ENCODE measurements around the gene SRR. TPM values are rescaled to one million over a fixed set of nuclear protein-coding genes. Genes with fewer than 3 reads are reported as not detected.

The SRR gene
- polyA plus RNA-seq, 6 donors from 2014 or later = 3.0 to 23.5 (median 8.5) TPM

DNA sequence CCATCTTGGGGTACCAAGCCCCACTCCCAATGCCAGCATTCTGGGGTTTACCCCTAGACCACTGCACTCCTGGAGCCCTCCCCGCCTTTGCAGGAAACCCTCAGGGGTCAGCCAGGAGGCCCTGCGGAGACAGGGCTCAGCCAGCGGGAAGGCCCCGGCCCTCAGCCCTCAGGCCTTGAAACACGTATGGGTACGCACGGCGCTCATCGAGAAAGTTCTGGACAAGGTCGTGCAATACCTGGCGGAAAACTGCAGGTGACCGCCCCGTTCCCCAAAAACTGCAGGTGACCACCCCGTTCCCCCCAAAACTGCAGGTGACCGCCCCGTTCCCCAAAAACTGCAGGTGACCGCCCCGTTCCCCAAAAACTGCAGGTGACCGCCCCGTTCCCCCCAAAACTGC, 58.3 kb downstream of the SRR start:
- Mint-ChIP-seq H3K27ac (no peak overlapping the region), H3K4me3 (no peak overlapping the region), H3K27me3 (no peaks in the 10 kb centered on the region), H3K9me3 (no peaks in the 10 kb centered on the region), H3K36me3 (peaks cover 0 to 14% of the 10 kb centered on the region in 2 donors), H3K4me1 (peaks cover 0 to 2% (median 0%) of the 10 kb centered on the region in 3 donors)
- ATAC-seq (ENCODE audit: low read depth in 2 of 2) (no peak), DNase-seq (no peak)

DNA sequence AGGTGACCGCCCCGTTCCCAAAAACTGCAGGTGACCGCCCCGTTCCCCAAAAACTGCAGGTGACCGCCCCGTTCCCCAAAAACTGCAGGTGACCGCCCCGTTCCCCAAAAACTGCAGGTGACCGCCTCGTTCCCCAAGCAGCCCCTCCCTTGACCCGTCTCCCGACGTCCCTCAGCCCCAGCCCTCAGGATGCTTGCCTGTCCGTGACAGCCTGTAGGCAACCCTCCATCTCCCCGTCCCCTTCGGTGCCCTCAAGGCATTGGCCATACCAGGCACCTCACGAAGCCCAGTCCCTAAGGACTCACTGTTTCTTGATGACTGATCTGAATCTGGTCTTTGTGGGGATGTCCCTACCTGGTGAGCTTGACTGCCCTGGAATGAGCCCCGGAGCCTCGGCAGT, 58.7 kb downstream of the SRR start:
- Mint-ChIP-seq H3K4me1 (peaks cover 0 to 2% (median 0%) of the 10 kb centered on the region in 3 donors), H3K27me3 (no peaks in the 10 kb centered on the region), H3K9me3 (no peaks in the 10 kb centered on the region), H3K4me3 (no peak overlapping the region), H3K36me3 (peaks cover 0 to 14% of the 10 kb centered on the region in 2 donors), H3K27ac (no peak overlapping the region)
- DNase-seq = no peak
- no peak for ATAC-seq (ENCODE audit: low read depth in 2 of 2)

DNA sequence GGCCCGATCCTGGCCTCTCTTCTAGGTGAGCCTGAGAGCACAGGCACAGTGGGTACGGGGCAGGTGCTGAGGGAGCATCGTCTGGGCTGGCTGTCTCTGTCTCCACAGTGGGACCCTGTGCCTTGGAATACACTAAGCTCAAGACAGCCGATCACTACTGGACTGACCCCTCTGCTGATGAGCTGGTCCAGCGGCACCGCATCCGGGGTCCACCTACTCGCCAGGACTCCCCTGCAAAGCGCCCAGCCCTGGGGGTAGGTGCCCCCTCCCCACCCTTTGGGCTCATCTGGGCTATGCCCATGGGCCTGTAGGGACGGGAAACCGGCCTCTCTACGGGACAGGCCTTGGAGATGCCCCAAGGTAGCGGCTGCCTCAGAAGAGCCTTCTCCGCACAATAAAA, 59.1 kb downstream of the SRR start:
- Mint-ChIP-seq H3K36me3 (peaks cover 0 to 14% of the 10 kb centered on the region in 2 donors), H3K27me3 (no peaks in the 10 kb centered on the region), H3K4me3 (no peak overlapping the region), H3K27ac (no peak overlapping the region), H3K9me3 (no peaks in the 10 kb centered on the region), H3K4me1 (peaks cover 0 to 2% (median 0%) of the 10 kb centered on the region in 3 donors)
- DNase-seq (no peak), ATAC-seq (ENCODE audit: low read depth in 2 of 2) (no peak)

DNA sequence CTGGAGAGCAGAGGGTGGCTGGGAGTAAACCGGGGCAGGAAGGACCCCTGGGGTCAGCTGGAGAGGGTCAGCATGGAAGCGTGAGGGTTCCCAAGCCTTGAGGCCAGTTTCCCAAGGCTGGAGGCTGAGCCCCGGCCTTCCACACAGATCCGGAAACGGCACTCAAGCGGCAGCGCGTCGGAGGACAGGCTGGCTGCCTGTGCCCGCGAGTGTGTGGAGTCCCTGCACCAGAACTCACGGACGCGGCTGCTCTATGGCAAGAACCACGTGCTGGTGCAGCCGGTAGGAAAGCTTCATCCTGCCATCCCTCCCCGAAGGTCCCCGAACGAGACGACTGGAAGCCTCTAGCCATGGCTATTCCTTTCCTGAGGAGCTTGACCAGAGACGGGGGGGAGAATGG, 59.6 kb downstream of the SRR start:
- DNase-seq (no peak), ATAC-seq (ENCODE audit: low read depth in 2 of 2) (no peak)
- no peak overlapping the region for H3K27ac Mint-ChIP-seq
- no peaks in the 10 kb centered on the region for H3K9me3 Mint-ChIP-seq
- H3K27me3 Mint-ChIP-seq = no peaks in the 10 kb centered on the region
- peaks cover 0 to 14% of the 10 kb centered on the region in 2 donors for H3K36me3 Mint-ChIP-seq
- H3K4me3 Mint-ChIP-seq = no peak overlapping the region
- peaks cover 0 to 2% (median 0%) of the 10 kb centered on the region in 3 donors for H3K4me1 Mint-ChIP-seq

DNA sequence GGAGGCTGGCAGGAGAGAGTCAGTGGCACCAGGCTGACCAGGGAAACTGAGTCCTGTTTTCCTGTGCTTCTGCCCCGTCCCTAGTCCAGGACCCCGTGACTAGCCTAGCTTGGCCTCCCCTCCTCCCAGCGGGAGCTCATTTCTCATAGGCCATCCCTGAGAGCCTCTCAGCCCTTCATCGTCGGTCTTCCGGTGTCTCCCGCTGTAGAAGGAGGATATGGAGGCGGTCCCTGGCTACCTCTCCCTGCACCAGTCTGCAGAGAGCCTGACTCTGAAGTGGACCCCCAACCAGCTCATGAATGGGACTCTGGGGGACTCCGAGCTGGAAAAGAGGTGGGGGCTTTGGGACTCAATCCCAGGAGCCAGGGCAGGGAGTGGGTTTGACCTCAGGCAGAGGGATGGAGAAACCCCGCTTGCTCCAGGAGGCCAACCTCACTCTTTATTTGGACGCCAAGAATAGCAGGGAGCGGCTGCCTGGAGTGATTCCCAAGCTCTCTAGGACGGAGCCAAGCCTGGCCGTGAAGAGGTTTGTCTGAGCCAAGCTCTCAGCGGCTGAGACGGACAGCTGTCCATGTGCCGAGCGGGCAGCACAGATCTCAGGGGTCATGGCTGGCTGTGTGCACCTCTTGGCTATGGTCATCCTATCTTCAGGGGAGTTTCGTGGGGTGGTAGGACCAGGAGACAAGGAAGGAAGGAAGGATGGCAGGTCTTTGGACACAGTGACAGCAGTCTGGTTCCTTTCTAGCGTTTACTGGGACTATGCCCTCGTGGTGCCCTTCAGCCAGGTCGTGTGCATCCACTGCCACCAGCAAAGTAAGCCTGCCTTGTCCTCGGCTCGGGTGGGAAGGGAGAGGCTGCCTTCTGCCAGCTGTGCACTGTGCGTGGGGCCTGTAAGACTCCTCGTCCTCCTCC, 60.4 kb downstream of the SRR start:
- Mint-ChIP-seq H3K4me3 (peak overlapping the region in 1 of 8 donors; percentile 20), H3K27me3 (no peaks in the 10 kb centered on the region)

DNA sequence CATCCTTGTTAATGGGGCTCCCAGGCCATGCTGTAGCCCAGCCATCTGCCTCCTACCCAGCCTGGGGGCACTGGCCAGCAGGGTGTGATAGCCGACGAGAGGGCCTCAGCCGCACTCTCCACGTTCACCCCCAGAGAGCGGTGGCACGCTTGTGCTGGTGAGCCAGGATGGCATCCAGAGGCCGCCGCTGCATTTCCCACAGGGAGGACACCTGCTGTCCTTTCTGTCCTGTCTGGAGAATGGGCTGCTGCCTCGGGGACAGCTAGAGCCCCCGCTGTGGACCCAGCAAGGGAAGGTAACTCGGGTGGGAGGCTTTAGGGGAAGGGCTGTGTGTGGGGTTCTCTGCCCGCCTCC, 61.0 kb downstream of the SRR start:
- Mint-ChIP-seq H3K4me3 (no peak overlapping the region), H3K36me3 (peaks cover 0 to 14% of the 10 kb centered on the region in 2 donors), H3K27ac (no peak overlapping the region), H3K9me3 (no peaks in the 10 kb centered on the region), H3K27me3 (no peaks in the 10 kb centered on the region), H3K4me1 (peaks cover 0 to 2% (median 0%) of the 10 kb centered on the region in 3 donors)
- DNase-seq (no peak), ATAC-seq (ENCODE audit: low read depth in 2 of 2) (no peak)

More for the DNA sequence above, 60.4 kb downstream of the SRR start:
- Mint-ChIP-seq H3K4me1 (peaks cover 0 to 2% (median 0%) of the 10 kb centered on the region in 3 donors), H3K36me3 (peaks cover 0 to 14% of the 10 kb centered on the region in 2 donors), H3K9me3 (no peaks in the 10 kb centered on the region), H3K27ac (no peak overlapping the region)
- DNase-seq (no peak), ATAC-seq (ENCODE audit: low read depth in 2 of 2) (no peak)

DNA sequence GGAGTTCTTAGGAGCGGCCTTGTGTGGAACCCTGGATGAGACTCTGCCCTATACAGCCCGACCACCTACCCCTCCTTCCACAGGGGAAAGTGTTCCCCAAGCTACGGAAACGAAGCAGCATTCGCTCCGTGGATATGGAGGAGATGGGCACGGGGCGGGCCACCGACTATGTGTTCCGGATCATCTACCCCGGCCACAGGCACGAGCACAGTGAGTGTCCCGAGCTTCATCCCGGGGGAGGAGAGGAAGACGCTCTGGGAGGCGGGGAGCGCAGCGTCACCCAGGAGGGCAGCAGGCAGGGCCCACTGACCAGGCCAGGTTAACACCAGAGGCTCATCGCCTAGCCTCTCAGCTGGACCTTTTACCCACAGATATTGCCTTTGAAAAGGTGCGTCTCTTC, 61.4 kb downstream of the SRR start:
- no peak for DNase-seq
- peaks cover 0 to 14% of the 10 kb centered on the region in 2 donors for H3K36me3 Mint-ChIP-seq
- H3K4me3 Mint-ChIP-seq = no peak overlapping the region
- H3K9me3 Mint-ChIP-seq = no peaks in the 10 kb centered on the region
- peaks cover 0 to 4% (median 2%) of the 10 kb centered on the region in 3 donors for H3K4me1 Mint-ChIP-seq
- H3K27me3 Mint-ChIP-seq = no peaks in the 10 kb centered on the region
- ATAC-seq (ENCODE audit: low read depth in 2 of 2) = no peak
- no peak overlapping the region for H3K27ac Mint-ChIP-seq

DNA sequence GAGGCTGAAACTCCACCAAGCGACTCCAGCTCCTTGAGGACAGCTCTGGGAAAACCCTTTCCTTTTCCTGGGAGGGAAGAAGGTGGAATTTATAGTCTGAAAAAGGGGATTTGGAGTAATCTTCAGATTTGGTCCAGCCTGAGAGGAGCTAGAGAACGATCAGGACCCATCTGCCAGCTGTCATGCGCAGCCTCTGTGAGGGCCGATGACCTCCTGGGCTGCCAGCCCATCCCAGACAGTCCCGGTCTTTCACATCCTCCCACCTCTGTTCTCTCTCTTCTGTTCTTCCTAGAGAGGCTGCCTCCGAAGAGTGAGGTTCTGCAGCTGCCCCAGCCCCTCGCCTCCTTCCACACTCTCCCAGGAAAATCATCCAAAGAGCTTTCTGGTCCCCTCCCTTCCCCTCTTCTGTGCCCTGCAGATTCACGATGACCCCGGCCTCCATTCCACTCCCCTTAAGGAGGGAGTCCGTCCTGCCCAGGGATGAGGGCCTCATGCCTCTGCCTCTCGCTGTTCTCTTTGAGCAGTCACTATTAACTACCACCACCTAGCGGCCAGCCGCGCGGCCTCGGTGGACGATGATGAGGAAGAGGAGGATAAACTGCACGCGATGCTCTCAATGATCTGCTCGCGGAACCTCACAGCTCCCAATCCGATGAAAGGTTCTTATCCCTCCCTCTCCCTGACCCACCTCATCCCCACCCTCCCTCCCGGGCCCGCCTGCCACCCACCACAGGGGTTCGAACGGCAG, 63.2 kb downstream of the SRR start:
- peaks cover 0 to 7% of the 10 kb centered on the region in 2 donors for H3K36me3 Mint-ChIP-seq

DNA sequence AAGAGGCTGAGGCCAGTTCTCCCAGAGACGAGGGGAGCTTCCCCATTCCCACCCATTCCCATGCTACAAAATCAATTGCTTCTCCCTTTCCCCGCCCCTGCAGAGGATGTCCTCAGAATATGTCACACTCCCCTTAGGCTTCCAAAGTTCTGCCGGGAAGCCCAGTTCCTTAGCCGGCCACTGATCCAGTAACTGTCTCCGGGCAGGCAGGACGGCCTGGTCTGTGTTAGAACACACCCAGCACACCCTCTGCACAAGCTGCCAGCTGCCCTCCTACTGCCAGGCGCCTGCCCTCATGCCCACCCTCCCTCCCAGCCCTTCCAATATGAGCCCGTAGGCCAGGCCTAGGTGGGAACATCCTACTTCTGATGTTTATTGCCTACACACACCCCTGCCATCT, 64.6 kb downstream of the SRR start:
- Mint-ChIP-seq H3K27me3 (no peaks in the 10 kb centered on the region), H3K4me3 (no peak overlapping the region), H3K9me3 (no peaks in the 10 kb centered on the region), H3K27ac (peak overlapping the region in 1 of 6 donors; percentile 42), H3K36me3 (no peaks in the 10 kb centered on the region), H3K4me1 (peaks cover 0 to 6% (median 2%) of the 10 kb centered on the region in 3 donors)
- no peak for ATAC-seq (ENCODE audit: low read depth in 2 of 2)
- DNase-seq = no peak

More for the DNA sequence above, 63.2 kb downstream of the SRR start:
- Mint-ChIP-seq H3K9me3 (no peaks in the 10 kb centered on the region), H3K4me1 (peaks cover 0 to 6% (median 2%) of the 10 kb centered on the region in 3 donors), H3K27ac (no peak overlapping the region), H3K27me3 (no peaks in the 10 kb centered on the region), H3K4me3 (peak overlapping the region in 1 of 8 donors; percentile 76)
- DNase-seq = no peak
- ATAC-seq (ENCODE audit: low read depth in 2 of 2) = no peak

DNA sequence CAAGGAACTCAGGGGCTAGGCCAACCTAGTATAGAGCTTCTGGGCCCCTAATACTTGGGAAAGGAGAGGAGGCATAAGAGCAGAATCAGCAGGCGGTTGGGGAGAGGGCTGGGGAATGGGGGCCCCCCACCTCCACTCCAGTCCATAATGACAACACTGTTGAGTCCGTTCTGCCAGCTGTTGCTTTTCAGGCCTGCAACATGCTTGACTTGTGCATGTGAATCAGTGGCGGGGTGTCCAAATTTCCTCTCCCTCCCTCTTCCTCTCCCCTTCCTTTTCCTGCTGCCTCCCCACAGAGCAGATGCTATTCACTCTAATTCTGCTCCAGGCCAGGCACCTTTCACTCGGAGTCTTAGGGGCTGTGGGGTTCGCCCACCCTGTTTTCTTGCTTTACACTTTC, 65.3 kb downstream of the SRR start:
- Mint-ChIP-seq H3K36me3 (no peaks in the 10 kb centered on the region), H3K27me3 (no peaks in the 10 kb centered on the region), H3K4me3 (no peak overlapping the region), H3K9me3 (no peaks in the 10 kb centered on the region), H3K4me1 (peaks cover 0 to 6% (median 2%) of the 10 kb centered on the region in 3 donors), H3K27ac (no peak overlapping the region)
- ATAC-seq (ENCODE audit: low read depth in 2 of 2) (no peak), DNase-seq (no peak)

DNA sequence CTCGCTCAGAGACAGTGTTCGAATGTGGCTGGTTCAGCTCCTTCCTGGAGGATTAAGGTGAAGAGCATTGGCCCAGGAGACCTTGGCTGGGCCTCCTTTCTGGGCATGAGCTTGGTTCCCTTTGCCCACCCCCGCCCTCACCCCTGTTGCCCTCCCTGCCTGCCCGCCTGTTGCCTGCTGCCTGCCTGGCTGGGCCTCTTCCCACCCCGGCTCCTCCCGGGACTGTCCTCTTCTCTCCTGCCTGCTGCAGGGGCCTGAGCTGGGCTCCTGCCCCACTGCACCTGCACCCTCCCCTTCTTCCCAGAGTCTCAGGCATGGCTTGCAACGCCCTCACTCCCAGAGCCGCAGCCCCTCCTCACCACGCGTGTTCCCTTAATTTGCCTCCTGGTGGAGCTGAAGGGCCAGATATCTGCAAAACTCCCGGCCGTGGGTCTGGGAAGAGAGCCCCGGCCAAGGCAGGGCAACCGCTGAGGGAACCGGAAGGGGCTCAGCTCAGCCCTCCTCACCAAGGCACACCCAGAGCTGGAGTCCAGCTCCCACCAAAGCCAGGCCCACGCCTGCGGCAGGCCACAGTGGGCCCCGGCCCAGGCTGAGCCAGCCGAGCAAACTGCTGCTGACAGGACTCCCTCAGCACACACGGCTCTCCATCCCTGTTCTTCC, 65.9 kb downstream of the SRR start:
- DNase-seq = no peak
- Mint-ChIP-seq H3K27me3 (no peaks in the 10 kb centered on the region), H3K36me3 (no peaks in the 10 kb centered on the region), H3K4me3 (peak overlapping the region in 1 of 8 donors; percentile 23), H3K4me1 (peaks cover 0 to 6% (median 2%) of the 10 kb centered on the region in 3 donors), H3K27ac (peak overlapping the region in 1 of 6 donors; percentile 89), H3K9me3 (no peaks in the 10 kb centered on the region)
- ATAC-seq (ENCODE audit: low read depth in 2 of 2) = no peak

DNA sequence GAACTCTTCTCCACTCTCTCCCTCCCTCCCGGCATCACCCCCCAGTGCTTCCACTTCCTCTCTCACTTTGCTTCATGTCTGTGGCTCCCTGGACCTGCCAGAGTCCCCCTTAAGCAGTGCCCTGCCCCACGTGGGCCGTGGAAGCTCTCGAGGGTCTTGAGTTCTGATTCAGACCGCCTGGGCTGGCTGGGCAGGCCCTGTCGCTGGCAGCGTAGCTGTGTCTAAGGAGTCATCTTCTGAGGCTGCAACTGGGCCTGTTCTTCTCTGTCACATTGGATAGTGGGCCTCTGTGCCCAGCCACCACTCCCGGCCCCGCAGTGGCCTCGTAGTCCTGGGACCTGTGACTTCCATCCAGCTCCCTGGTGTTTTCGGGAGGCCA, 66.5 kb downstream of the SRR start:
- peak overlapping the region in 1 of 6 donors; percentile 89 for H3K27ac Mint-ChIP-seq
- no peaks in the 10 kb centered on the region for H3K27me3 Mint-ChIP-seq
- H3K4me3 Mint-ChIP-seq = no peak overlapping the region
- ATAC-seq (ENCODE audit: low read depth in 2 of 2) (no peak), DNase-seq (no peak)
- peaks cover 0 to 6% (median 2%) of the 10 kb centered on the region in 3 donors for H3K4me1 Mint-ChIP-seq
- H3K9me3 Mint-ChIP-seq = no peaks in the 10 kb centered on the region
- no peaks in the 10 kb centered on the region for H3K36me3 Mint-ChIP-seq

Data from naive B cell (primary cell).